CD4-positive, alpha-beta T cell treated with Interleukin-17A for 1 hour (primary cell): Measurements from ENCODE around the gene CNTROB.

ENCODE experiments used
- DNase-seq: peaks from one replicate; pipeline ENCODE4 v3.0.0-alpha.2; 2020

CNTROB gene

GRCh38 chr17:7931709-7932482, at the start of gene CNTROB, which contains the start of gene TRAPPC1:
TSS of gene CNTROB (plus strand) at chr17:7932206. CDS start at chr17:7933080, 874 bp downstream.
TSS of gene TRAPPC1 (minus strand) at chr17:7931946. CDS start at chr17:7931829, 117 bp downstream.
- peak; percentile 100 for DNase-seq

GRCh38 chr17:7882629-7883028, 49.4 kb upstream of the CNTROB start:
- no peak for DNase-seq

GRCh38 chr17:7883781-7884386, 48.1 kb upstream of the CNTROB start:
- peak; percentile 78 for DNase-seq

GRCh38 chr17:7884581-7885366, 47.2 kb upstream of the CNTROB start:
- peak; percentile 56 for DNase-seq

- peak; percentile 59 for DNase-seq
These were observed 46.4 kb upstream of the CNTROB start for GRCh38 chr17:7885367-7886226.

GRCh38 chr17:7886227-7887037, 45.6 kb upstream of the CNTROB start:
- DNase-seq, result peak; percentile 79

- DNase-seq, result no peak
These were observed 44.9 kb upstream of the CNTROB start for GRCh38 chr17:7887038-7887481.

- DNase-seq, result peak; percentile 97
These were observed 44.4 kb upstream of the CNTROB start for GRCh38 chr17:7887482-7888183.

GRCh38 chr17:7888184-7888920, 43.7 kb upstream of the CNTROB start, which contains the start of gene CHD3:
TSS of gene CHD3 (plus strand) at chr17:7888789. CDS start at chr17:7889001, 212 bp downstream.
- peak; percentile 52 for DNase-seq

- peak; percentile 53 for DNase-seq
These were observed 42.6 kb upstream of the CNTROB start for GRCh38 chr17:7889166-7889955.

GRCh38 chr17:7893187-7893880, 38.7 kb upstream of the CNTROB start:
- no peak for DNase-seq

- no peak for DNase-seq
These were observed 37.8 kb upstream of the CNTROB start for GRCh38 chr17:7894226-7894625.

GRCh38 chr17:7894866-7895265, 37.1 kb upstream of the CNTROB start:
- no peak for DNase-seq

- DNase-seq, result no peak
These were observed 34.9 kb upstream of the CNTROB start for GRCh38 chr17:7897090-7897489.

GRCh38 chr17:7897773-7898172, 34.2 kb upstream of the CNTROB start:
- peak; percentile 56 for DNase-seq

- no peak for DNase-seq
These were observed 28.6 kb upstream of the CNTROB start for GRCh38 chr17:7903154-7904103.

- DNase-seq, result no peak
These were observed 22.9 kb upstream of the CNTROB start for GRCh38 chr17:7909089-7909488.
